Urothelium cell line (cell line): Measurements from ENCODE around the gene SH3RF3.

Experiments used
- DNase-seq: peaks from one replicate; pipeline ENCODE4 v3.0.0; 2011; ENCODE audit warnings: low spot score, mixed read lengths
- FAIRE-seq: peaks from 2 replicates; lab custom pipeline; 2011; peaks lifted over from hg19 to GRCh38; lab: Jason Lieb, UNC

The SH3RF3 gene

GRCh38 chr2:109367683-109368082 is 238.7 kb downstream of the SH3RF3 start:
- FAIRE-seq: no peak
- no peak for DNase-seq

DNA sequence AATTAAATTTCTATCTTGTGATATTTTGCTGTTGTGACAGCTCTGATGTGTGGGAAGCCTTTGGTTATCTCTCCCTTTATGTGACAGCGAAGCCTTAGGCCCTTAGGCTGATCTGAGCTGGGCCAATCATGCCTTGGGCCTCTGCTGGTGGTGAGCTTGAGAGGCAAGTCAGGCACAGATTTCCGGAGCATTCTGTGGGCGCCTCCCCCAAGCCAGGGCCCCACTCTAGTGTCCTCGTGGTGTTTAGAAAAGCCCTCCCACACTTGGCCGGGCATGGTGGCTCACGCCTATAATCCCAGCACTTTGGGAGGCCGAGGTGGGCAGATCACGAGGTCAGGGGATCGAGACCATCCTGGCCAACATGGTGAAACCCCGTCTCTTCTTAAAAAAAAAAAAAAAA is 239.8 kb downstream of the SH3RF3 start:
- FAIRE-seq (no peak), DNase-seq (no peak)

DNA sequence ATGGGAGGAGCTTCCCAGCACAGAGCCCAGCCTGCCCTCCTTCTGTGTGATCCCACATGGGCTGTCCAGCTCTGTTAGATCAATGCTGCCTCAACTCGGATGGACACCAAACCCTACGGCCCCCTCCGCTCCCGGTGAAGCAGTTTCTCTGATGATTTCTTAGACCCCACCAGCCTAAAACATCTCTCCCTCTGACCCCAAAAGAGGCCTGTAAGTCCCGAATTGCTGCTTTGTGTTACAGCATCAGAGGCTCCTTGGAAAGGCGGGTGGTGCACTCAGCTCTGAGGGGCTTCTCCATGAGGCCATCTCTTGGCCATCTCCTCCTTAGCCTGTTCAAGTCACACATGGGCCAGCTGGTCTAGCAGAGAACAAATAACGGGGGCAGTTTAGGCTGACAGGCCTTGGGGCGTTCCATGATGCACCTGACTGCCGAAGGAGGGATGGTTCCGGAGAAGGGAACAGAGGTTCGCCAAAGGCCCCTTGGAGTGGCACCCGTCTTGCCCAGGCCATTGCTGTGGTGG is 240.7 kb downstream of the SH3RF3 start:
- DNase-seq: no peak
- no peak for FAIRE-seq

GRCh38 chr2:109370399-109371035 is 241.5 kb downstream of the SH3RF3 start:
- FAIRE-seq: no peak
- DNase-seq: no peak

DNA sequence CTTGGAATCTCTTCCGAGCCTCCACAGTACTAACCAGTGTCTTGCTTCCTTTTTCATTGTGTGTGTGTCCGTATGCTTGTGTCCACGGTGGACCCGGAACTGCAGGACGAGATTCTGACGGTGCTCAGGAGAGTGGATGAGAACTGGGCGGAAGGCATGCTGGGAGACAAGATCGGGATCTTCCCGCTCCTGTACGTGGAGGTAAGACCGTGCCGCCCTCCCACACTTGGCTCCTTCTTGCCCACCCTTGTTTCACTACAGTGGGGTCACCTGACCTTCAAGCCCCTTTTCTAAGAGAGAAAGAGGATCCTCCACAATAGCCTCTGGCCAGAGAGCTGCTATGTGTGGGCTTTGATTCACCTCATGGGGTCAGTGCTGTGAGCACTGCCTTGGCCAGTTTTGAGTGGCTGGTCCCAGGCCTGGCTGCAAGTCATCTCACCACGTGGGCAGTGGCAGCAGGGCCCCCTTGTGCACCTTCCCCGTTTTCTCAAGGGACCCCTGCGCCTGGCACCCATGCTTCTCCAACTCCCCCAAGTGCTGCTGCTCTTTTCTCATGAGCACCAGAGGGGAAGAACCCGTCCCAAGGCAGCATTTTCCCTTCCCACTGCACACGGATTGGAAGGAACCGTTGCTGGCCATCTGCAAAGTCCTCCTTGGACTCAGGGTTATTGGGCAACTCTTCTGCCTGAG is 242.6 kb downstream of the SH3RF3 start:
- FAIRE-seq: no peak

GRCh38 chr2:109372171-109372568 is 243.2 kb downstream of the SH3RF3 start:
- FAIRE-seq (no peak), DNase-seq (no peak)

More for the DNA sequence above, 242.6 kb downstream of the SH3RF3 start:
- no peak for DNase-seq

DNA sequence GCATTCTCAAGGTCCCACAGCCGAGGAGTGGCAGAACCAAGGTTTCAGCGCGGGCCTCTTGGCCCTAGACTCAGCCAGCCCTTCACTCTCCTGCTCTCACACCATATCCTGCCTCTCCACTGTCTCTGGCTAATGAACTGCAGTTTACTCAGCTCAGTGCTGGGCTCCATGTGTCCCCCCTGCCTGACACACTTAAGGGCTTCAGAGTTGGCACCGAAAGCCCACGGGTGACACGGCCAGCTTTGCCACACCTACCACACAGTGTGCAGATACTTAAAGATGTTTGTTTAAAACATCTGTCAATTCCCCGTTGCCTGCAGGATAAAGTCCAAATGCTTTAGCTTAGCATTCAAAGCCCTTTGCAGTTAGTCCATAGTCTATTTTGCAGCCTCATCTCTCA is 243.6 kb downstream of the SH3RF3 start:
- DNase-seq (no peak), FAIRE-seq (no peak)

DNA sequence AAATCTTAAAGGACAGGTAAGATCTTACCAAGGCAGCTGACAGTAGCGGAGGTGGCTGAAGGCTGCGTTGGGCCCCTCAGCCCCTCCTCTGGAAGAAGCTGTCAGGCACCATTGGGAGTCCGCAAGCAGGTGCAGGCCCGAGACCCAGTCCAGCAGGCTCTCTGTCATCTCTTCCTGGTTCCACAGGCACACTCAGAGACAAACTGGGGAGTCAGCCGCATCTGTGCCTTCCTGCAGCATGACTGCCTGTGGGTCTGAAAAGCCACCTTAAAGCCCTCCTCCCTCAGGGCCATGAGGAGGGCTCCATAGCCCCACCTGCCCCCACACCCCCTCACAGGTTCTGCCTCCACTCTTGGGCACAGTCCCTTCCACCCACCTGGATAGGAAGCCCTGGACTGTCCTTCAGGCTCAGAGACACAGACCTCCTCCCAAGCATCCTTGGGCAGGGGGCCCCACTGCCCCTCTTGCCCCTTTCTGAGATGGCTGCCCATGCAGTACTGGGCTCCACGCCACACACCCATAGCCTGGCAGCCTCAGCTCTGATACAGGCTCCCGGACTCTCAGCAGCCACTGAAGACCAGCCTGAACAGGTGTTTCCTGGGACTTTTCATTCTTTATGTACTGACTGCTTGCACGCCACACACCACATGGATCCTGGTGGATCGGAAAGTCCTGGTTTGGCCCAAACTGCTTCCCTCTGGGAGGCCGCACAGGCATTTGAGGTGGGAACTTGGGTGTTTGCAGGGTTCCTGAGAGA is 245.0 kb downstream of the SH3RF3 start:
- FAIRE-seq: no peak

DNA sequence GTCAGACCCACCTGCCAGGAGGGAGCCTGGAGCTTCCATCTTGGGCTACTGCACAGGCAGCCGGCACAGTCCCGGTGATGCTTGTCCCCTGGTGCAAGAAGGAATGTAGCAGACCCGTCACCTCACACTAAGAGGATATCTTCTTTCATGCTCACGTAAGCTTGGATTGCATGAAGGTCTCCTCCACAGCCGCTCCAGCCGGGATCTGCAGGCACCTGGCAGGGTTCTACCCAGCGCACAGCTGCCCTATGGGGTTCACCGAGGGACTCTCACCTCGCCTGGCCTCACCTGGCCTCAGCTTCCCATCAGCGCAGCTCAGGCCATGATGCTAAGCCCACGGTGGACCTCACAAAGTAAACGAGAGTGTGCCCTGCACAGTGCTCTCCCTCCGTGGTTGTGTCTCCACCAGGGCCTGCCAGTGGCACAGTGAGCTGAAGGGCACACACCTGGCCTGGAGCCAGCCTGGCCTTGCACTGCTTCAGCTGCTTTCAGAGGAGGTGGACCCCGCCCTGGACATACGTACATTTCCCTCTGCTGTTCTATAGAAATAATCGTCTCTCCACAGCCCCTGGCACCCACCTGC is 245.6 kb downstream of the SH3RF3 start:
- FAIRE-seq: no peak
- DNase-seq: no peak

More for the DNA sequence above, 245.0 kb downstream of the SH3RF3 start:
- no peak for DNase-seq

DNA sequence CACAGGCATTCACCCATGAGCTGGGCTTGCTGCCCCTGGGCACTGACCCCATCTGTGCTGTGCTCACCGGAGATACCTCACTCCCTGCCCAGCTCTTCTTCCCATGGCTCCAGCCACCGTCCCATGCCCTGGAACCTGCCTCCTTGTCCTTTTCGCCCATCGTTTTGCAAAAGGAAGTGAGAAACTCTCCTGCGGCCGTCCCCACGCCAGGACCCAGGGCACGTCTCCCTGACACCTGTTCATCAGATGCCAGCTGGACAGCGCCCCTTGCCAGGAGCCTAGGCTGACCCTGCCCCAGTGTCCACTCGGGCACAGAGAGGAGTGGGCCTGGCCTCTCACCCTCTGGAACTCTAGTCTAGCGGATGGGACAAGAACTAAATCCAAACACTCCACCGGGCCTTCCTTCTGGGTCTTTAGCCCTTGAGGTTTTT is 246.1 kb downstream of the SH3RF3 start:
- no peak for FAIRE-seq
- no peak for DNase-seq

DNA sequence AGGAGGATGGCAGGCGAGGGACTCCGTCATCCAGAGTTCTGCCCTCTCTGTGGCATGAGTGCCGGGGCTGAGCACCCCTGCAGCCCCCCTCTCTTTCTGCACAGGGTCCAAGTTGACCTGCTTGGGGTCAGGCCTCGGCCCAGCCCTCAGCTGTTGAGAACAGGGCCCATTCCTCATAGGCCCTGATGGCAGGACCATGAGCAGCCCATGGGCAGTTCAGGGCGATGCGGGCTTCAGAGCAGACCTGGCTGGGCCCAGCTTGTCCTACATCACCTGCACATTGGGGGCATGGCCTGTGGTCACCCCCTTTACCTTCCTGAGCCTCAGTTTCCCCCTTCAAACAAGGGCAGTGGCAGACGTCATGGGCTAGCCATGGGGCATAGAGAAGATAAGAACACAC is 246.7 kb downstream of the SH3RF3 start:
- DNase-seq (no peak), FAIRE-seq (no peak)

DNA sequence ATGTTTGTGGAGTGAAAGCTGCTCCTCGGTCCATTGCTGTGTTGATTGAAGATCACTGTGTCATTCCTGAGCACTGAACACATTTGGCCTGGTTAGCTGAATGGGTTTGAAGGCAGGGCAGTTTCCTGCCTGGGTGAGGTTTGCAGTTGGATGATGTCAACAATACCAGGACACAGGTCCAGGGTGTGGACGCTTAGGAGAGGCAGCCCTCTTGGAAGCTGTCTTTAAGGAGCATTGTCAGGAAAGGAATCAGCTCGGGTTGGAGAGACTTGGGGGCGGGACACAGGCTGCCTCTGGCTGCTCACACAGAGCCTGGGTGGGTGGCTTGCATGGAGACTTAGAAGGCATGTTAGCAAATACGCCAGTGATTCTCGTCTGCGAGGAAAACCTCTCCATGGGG is 247.1 kb downstream of the SH3RF3 start:
- DNase-seq (no peak), FAIRE-seq (no peak)

DNA sequence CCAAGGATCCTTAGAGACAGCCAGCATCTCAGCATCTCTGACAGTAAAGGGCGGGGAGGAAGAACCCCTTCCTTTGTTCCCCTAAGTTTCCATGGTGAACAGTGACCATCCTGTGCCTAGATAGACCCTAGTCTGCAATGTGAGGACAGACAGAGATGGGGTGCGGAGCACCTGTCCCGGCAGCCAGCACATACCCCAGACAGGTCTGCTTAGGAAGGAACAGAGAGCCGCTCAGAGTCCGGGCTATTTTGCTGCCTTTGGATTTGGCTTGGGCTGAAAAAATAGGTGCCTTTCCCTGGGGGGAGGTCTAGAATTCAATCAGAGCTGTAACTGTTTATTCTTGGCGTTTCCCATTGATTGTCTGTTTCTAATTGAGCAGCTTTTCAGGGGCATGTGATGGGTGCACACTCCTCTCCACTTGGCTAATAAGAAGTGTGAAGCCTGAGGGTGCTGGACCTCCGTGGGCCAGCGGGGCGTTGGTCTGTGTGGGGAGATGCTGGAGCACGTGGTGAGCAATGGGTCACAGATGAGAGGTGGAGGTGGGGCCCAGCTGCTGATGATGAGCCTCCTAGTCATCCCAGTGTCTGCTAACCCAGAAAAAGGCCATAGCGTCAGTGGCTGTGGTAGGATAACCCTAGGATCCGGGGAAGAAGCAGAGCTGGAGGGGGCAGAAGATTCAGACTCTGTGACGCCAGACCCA is 247.9 kb downstream of the SH3RF3 start:
- no peak for DNase-seq
- peak; percentile 53 for FAIRE-seq

DNA sequence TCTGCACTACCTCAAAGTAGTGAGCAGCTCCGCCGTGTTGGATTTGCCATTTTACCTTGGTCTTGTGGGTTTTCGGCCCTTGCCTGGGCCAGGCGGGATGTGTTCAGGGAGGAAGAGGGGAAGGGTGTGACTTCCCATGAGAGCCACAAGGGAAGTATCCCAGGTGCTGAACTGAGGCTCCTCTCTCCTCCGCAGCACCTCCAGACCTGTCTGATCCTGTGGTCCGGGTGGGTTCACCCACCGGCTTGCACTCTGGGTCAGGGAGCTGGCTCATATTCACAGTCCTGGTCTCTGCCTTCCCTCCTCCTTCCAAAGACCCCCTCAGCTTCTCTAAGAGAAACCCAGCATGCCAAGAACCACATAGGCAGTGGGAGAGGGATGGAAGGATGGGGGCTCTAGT is 249.0 kb downstream of the SH3RF3 start:
- no peak for DNase-seq
- peak; percentile 27 for FAIRE-seq

- FAIRE-seq: no peak
Measured at GRCh38 chr2:109378682-109379081, 249.7 kb downstream of the SH3RF3 start.

DNA sequence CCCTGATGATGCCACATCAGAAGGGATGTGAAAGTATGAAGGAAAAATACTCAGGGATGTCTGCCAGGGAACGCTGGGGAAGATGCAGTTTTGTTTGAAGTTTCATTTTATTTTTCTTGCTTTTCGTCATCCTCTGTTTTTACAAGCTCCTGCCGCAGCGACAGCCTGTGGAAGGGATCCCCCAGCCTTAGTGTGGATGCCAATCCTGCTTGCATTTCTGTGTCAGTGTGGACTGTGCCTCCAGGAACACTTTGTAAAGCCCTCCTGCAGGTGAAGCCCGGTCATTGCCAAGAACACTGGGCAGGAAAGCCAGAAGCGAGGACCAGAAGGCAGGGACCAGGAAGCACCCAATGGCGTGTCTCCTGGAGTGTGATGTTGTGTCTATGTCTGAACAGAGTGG is 250.5 kb downstream of the SH3RF3 start:
- no peak for DNase-seq
- no peak for FAIRE-seq

More at GRCh38 chr2:109378682-109379081, 249.7 kb downstream of the SH3RF3 start:
- DNase-seq: no peak

DNA sequence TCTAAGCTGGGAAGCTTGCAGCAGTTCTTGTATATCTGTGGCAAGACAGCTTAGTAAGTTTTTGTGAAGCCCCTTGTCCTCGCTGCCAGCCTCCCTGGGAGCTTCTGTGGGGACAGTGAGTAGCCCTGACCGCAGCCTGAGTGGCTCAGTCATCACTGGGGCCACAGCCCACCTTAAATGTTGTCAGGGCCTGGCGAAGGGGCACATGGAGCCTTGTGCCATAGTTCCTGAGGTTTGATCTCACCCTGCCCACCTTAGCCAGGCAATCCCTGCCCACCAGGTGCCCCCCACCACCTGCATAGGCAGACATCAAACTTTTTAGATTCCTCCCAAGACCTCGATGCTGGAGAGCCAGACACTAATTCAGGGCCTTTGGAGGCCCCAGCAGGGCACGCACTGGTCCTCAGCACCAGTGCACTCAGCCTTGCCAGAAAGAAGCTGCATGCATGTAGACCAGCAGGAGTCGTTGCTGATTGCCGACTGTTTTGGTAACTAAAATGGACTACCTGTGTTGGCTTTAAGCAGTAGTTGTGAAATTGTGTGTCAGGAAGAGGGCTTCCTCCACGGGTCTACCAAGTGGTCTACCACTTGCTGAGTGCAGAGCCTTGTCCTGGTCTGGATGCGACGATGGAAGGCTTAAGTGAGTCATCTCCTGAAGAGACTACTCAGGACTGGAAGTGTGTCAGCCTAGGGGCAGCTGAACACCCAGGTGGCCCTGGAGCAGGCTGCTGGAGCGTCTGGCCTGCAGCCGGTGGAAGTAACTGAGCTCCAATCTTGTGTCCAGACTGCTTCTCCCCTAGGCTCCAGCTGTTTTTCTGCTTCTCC is 251.7 kb downstream of the SH3RF3 start:
- no peak for DNase-seq
- FAIRE-seq: no peak

GRCh38 chr2:109381327-109381820 is 252.4 kb downstream of the SH3RF3 start:
- DNase-seq (no peak), FAIRE-seq (peak; percentile 5)

DNA sequence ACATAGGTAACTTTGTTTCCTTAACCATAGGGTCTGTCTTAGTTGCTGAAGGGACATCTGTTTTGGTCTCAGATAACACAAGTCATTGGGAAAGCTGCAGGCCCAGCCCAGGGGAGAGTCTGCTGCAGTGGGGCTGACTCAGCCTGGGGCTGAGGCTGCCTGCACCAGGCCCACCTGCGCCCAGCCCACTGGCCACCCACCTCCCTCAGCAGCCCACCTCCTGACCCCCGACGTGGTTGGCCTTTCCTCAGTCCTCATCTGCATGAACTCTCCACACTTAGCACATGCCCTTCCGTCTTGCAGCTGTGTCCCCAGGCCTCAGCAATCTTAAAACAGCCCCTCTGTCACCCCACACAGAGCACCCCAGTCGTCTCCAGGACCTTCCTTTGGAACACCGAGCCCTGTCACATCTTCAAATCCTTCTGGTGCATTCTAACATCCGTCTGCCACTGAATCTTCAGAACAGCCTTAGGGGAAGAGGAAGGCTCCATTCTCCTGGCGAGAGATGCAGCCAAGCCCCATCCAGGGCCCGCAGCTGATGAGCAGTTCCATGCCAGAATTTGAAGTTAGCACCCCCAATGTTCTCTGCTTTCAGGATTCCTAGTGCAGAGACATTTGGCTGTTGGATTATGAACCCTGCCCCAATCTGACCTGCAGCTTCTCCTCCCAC is 253.4 kb downstream of the SH3RF3 start:
- DNase-seq: no peak
- no peak for FAIRE-seq
